NB4 (cell line): ENCODE measurements around the gene DPYD.

Experiments used
- POLR2A ChIP-seq: IDR thresholded peaks from 2 replicates; pipeline ENCODE4 v1.6.1; 2011; ENCODE audit warnings: mild to moderate bottlenecking; ENCODE audit not compliant: insufficient read length; ENCODE audit errors: extremely low read depth
- TF ChIP-seq, protein P1 (sequence below): IDR thresholded peaks from one replicate; pipeline ENCODE4 v1.5.1; 2012; ENCODE audit warnings: low read depth, low read length

DNA sequence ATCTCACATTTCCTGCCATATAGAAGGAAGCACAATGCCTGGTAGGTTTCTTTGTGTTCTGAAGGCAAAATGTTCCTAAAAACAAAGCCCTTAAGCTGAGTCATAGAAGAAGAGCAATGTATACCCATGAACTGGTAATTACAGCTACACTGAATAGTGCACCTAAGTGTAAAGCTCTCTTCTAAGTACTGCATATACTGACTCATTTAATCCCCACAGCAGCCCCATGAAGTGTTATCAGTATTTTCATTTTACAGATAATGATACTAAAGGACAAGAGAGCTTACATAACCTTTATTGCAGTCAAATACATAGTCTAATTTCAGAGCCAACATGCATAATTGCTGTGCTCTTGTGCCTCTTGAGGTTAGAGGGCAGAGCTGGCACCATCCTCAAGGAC lies 239.9 kb downstream of the DPYD start:
- TF ChIP-seq, protein P1, sequence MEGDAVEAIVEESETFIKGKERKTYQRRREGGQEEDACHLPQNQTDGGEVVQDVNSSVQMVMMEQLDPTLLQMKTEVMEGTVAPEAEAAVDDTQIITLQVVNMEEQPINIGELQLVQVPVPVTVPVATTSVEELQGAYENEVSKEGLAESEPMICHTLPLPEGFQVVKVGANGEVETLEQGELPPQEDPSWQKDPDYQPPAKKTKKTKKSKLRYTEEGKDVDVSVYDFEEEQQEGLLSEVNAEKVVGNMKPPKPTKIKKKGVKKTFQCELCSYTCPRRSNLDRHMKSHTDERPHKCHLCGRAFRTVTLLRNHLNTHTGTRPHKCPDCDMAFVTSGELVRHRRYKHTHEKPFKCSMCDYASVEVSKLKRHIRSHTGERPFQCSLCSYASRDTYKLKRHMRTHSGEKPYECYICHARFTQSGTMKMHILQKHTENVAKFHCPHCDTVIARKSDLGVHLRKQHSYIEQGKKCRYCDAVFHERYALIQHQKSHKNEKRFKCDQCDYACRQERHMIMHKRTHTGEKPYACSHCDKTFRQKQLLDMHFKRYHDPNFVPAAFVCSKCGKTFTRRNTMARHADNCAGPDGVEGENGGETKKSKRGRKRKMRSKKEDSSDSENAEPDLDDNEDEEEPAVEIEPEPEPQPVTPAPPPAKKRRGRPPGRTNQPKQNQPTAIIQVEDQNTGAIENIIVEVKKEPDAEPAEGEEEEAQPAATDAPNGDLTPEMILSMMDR, result no peak
- no peak for TF ChIP-seq POLR2A
